NCI-H2227 (cell line): ENCODE measurements around the gene PYURF.
"Not testable (repeated sequence)": the region's sequence is repeated elsewhere in the genome, so short reads cannot be mapped to it uniquely, and the experiment has no call there.

Experiments used
- DNase-seq: peaks from one replicate; lab custom pipeline; 2025; ENCODE audit not compliant: unreplicated experiment; lab: John Stamatoyannopoulos, UW

PYURF gene, protein sequence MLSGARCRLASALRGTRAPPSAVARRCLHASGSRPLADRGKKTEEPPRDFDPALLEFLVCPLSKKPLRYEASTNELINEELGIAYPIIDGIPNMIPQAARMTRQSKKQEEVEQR

DNA sequence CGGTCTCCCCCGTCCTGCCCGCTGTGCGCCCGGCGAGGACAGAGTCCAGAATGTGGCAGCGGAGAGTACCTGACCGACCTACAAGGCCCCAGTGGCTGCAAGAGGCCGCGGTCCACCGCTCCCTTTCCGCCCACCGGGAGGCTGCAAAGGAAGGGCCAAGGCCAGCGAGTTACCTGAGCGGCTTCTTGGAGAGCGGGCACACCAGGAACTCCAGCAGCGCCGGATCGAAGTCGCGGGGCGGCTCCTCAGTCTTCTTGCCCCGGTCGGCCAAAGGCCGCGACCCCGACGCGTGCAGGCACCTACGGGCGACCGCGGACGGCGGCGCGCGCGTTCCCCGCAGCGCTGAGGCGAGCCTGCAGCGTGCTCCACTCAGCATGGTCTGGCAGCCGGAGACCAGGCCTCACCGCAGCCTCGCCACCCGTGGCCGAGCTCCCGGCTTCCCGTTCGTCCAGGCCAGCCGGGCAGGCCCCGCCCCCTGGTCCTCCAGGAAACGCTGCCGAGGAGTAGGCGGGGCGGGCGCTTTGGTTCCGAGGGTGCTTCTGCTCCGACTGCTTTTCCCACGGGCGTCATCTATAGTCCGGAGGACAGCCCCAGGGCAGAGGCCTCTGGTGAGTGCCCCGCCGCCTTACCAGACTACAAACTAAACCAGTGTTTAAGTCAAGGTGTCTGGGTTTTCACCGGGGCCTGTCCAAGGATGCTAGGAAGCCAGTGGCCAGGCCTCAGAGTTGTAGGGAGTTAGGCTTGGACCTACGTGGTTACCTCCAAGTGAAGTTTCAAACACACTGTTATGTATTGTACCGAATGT is at the start of gene PYURF:
Gene PYURF, minus strand, starts transcription at position 452 of the 805 bp plus-strand sequence. Its CDS starts 76 bp downstream, at position 376.
- DNase-seq: peak; percentile 93

DNA sequence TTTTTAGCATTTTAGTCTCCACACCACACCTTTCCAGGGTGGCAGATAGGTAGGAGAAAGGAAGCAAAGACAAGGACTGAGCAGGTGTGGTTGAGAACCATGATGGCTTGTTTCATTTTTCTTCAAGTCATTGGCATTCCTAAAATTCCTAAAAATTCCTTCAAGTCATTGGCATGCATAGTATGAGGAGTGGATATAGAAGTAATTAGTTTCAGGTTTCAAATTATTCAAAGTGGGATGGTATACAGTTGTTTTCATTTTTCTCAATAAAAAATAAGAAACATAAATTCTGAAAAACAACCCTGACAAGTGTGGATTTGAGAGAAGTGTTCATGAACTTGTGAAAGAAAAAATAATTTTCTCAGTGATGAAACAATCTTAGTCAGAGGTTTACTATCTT is 46.4 kb upstream of the PYURF start:
- DNase-seq: no peak

DNA sequence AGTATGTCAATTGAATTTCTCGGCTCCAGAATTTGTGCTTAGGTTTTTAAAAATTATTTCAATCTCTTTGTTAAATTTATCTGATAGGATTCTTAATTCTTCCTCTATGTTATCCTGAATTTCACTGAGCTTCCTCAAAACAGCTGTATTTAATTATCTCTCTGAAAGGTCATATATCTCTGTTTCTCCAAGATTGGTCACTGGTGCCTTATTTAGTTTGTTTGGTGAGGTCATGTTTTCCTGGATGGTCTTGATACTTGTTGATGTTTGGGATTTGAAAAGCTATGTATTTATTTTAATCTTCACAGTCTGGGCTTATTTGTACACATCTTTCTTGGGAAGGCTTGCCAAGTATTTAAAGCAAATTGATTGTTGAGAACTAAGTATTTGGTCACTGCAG is 44.0 kb upstream of the PYURF start:
- no peak for DNase-seq

DNA sequence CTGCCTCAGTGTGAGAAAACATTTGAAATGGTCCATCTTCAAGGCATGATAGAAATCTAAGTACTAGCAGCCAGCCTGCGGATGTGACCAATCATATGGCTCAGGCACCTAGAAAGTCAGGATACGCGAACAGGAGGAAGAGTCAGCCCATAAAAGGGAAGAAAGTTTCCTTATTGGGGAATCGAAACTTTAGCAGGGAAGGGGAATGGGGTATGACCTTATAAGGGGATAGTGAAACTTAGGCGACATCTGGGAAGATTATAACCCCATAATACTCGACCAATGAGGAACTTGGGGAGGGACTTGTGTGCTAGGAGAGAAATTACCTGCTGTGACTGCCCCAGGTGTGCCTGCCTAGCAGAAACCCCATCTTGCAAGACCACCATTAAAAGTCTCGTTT is 26.2 kb upstream of the PYURF start:
- DNase-seq: no peak

DNA sequence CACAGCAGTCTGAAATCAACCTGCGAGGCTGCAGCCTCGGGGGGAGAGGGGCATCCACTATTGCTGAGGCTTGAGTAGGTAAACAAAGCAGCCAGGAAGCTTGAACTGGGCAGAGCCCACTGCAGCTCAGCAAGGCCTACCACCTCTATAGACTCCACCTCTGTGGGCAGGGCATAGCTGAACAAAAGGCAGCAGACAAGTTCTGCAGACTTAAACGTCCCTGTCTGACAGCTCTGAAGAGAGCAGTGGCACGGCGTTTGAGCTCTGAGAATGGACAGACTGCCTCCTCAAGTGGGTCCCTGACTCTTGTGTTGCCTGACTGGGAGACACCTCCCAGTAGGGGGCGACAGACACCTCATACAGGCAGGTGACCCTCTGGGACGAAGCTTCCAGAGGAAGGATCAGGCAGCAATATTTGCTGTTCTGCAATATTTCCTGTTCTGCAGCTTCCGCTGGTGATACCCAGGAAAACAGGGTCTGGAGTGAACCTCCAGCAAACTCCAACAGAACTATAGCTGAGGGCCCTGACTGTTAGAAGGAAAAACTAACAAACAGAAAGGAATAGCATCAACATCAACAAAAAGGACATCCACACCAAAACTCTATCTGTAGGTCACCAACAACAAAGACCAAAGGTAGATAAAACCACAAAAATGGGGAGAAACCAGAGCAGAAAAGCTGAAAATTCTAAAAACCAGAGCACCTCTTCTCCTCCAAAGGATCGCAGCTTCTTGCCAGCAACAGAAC is 15.9 kb upstream of the PYURF start:
- DNase-seq: not testable (repeated sequence)

DNA sequence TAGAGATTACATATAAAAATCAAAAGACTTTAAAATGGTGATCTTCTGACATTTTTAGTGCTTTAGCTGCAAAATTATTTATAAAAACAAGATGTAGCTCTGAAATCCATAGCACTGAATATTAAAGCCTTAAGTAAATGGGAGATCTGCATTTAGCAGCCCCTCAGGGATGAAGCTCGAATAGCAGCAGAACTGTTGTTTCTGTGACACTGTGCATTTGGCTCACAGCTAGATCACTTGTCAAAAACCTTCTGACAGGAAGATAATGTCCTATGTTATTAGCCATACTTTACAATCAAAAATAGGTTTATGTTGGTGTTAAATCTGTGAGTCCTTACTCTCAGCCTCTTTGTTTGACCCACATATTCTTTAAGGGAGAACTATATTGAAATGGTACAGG is 14.1 kb upstream of the PYURF start:
- DNase-seq: peak; percentile 5

DNA sequence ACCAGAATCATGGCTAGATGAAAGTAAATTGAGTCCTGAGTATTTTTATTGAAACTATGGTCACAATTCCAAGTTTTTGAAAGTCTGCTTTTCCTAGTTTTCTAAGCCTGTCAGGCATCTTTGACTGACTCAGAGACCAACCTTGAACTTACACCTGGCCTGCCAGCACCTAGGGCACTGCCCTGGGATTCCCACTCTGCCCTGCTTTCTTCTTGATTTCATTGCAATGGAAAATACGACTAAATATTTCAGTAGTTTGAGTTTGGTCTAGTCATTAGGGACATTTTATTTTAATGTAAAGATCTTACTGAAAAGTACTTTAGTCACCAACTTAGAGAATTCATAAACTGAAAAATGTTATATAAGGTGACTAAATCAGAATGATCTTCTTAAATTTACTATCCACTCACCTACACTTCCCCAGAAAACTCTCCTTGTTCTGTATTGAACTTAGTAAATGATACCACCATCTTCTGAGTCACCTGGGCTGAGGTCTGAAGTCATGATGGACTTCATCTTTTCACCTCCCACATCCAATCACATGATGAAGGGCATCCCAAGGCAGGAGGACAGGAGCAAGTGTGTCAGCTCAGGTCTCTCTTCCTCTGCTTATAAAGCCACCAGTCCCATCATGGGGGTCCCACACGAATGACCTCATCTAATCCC is 11.6 kb upstream of the PYURF start:
- no peak for DNase-seq

DNA sequence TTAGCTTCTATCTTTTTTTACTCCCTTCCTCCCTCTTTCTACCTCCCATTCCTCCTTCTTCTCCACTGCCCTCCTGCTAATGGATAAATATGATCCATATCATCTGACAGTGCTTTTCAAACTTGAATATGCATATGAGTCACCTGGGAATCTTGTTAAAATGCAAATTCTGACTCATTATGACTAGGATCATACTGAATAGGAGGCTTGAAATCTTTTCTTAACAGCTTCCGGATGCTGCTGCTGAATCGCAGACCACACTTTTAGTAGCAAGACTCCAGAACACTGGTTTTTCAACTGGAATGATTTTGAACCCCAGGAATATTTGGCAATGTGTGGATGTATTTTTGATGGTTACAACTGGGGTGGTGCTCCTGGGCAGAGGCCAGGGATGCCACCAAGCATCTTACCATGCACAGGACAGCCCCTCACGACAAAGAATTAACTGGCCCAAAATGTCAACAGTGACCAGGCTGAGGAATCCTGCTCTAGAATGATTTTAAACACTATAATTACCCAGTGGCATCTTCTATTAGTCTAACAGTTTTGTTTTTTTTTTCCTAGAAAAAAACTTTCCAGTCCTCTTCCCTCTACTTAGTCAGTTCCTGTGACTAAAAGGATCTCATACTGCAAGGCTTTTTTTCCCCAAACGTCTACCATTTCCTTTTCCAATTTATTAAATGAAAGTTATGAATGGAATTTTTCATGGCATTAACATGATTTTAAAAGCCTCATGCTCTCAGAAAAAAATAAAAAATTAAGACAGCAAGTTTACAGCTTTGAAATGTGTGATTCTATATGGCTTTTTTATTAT is 10.6 kb upstream of the PYURF start:
- DNase-seq: no peak

DNA sequence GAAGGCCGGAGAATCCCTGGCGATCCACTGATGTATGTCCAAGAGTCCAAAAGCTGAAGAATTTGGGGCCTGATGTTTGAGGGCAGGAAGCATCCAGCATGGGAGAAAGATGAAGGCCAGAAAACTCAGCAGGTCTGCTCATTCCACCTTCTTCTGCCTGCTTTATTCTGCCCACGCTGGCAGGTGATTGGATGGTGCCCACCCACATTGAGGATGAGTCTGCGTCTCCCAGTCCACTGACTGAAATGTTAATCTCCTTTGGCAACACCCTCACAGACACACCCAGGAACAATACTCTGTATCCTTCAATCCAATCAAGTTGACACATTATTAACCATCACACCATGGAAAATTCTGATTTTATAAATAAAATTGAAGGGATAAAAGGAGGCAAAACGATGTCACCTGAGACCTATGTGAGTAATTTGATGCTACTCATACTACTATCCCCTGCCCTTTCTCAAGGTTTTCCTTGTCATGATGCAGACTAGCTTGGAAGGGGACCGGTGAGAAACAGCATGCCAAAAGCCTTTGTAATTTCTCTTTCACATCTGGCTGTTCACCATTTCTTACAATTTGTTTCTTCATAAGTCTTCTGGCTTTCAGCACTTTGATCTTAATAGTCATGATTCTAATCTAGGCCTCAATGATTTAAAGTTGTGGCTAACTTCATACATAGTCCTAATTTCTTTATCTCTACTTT is 9.7 kb upstream of the PYURF start:
- DNase-seq: no peak

DNA sequence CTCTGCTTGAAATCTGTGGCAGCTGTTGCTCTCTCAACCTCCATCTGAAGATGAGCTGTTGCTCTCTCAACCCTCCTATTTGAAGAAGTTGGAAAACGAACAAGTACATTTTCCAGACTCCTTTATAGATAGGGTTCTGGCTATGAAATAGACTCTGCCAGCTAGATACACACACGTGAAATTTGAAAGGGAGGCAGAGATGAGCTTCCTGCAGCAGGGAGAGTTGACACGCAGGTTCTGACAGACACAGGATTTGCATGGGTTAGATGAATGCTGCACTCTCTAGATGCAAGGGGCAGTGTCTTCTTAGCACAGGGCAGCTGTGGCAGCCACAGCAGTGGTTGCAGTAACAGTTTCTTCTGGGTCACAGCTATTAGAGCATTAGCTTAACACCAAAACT is 8.0 kb upstream of the PYURF start:
- DNase-seq: no peak

DNA sequence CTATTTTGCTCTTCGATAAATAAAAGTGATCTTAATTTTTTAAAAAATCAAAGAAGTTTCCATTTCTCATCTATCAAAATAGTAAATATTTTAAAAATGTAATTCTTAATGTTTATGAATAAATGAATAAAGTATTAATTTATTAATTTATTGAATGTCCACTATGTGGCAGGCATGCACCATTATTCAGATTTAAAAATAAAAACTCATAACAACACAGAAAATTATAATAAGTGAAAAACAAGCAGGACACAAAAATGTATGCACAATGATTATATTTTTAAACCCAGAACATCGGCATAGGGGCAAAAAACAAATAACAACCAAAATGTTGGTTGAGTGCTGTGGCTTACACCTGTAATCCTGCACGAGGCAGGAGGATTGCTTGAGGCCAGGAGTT is 5.3 kb upstream of the PYURF start:
- no peak for DNase-seq

DNA sequence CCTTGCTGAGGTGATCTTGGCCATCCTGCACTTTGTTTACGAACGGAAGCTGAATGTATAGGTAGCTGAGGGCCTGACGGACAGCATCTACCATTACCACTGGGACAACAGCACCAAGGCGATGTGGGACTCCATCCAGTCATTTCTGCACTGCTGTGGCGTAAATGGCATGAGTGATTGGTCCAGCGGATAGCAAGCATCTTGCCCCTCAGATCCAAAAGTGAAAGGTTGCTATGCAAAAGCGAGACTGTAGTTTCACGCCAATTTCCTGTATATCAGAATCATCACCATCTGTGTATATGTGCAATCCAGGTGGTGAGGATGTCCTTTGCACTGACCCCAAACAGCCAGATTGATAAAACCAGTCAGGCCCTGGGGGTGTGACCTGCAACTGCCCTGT is 4.2 kb upstream of the PYURF start:
- DNase-seq: no peak

DNA sequence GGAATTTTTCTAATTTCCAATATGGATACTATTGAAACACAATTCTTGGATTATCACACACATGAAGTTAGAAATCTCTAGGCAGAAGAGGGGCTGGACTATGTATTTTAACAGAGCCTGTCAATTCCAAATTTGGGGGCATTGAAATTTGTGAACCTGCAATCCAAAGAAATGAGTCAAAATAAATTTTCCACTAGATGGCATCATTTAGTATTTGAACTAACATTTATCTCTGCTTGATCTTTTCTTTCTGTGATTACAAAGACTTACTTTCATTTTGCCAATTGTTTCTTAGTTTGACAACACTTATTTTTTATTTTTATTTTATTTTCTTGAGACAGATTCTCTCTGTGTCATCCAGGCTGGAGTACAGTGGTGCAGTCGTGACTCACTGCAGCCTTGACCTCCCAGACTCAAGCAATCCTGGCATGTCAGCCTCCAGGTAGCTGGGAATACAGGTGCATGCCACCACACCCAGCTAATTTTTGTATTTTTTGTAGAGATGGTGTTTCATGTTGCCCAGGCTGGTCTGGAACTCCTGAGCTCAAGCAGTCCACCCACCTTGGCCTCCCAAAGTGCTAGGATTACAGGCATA is 2.7 kb upstream of the PYURF start:
- DNase-seq: peak; percentile 20

DNA sequence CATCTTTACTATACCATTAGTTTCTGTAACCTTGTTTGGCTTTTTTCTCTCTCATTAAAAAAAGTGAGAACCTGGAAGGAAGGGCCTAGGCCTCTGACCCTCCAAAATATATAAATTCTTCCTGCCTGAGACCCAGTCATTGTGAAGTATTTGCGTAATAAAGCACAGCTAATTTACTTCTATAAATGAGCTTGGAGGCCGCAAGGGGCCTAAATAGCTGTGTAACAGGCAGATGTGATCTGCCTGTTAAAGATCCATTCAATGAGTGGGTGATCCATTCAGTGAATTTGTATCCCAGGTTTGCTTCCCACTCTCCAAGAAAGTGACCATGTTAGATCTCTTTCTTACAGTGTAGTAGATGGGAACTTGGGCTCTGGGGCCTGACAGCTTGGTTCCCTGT is 595 bp upstream of the PYURF start:
- DNase-seq: no peak

DNA sequence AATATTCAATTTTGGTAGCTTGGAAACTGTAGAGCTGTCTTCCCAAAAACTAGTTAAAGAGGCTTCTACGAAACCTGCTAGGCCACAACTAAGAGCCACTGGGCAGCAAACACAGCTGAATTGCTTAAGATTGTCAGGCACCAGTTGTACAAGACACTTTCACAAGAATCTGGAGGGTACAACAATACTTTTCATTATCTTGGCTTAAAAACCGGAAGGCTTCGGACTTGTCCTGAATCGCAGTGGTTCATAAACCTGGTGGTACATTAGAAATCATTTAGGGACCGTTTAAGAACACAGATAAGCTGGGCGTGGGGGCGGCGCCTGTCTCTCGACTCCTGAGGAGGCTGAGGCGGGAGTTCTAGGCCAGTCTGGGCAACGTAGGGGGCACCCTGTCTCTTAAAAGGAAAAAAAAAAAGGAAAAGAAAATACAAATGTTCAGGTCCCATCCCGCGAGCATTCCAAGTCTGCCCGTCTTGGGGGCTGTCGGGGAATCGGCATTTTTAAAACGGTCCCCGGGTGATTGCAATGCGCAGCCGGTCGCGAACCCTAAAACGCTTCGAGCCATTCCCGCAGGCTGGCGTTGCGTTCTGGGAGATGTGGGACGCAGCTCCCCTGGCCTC is 763 bp downstream of the PYURF start:
- DNase-seq: peak; percentile 40

DNA sequence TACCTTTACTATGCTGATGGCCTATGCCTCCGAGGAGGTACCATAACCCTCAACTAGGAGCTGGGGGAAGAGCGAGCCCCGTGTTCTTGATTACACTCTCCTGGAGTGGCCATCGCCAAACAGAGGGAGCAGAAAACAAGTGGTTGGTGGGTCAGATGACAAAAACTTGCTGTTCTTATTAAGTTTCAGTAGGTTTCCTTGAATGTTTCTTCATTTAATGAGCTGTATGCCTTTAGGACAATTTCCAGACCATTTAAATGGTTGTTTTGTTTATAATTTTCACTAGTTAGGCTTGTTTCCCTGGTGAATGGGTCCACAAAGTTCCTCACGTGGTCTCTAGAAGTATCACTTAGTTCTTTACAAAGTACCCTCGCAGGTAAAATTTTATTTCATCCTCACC is 4.7 kb downstream of the PYURF start:
- DNase-seq: no peak

DNA sequence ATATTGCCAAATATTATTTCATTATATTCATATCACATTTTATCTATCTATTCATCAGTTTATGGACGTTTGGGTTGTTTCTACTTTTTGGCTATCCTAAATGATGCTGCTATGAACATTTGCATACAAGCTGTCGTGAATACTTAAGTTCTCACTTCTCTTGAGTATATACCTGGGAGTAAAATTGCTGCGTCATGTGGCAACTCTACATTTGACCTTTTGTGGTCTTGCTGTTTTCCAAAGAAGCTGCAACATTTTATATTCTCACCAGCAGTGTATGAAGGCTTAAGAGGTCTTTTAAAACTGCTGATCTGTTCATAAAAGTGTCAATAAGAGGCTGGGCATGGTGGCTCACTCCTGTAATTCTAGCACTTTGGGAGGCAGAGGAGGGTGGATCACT is 5.8 kb downstream of the PYURF start:
- no peak for DNase-seq

DNA sequence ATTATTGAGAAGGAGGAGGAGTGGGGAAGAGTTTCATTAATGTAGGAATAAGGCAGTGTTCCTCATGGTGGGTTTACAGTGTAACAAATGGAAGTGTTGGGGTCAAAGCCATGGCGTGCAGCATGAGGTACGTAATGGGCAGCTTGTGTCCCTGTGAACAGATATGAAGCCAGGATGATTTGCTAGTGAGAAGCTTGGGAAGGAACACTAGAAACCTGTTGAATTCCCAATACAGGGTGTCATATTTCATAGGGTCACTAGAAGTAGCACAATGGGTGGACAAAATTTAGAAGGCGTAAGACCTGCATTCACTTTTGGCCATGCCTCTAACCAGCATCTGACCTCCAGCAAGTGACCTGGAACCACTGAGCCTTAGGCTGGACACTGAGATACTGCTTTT is 6.8 kb downstream of the PYURF start:
- DNase-seq: no peak
